ENCODE measurements around the gene MEGF11. TPM values are rescaled to one million over a fixed set of nuclear protein-coding genes. Genes with fewer than 3 reads are reported as not detected.
"Not testable (repeated sequence)": the region's sequence is repeated elsewhere in the genome, so short reads cannot be mapped to it uniquely, and the experiment has no call there.

MEGF11 gene
- total RNA-seq, 2 experiments from 2014 or later, result 3.3 to 6.8 TPM

DNA sequence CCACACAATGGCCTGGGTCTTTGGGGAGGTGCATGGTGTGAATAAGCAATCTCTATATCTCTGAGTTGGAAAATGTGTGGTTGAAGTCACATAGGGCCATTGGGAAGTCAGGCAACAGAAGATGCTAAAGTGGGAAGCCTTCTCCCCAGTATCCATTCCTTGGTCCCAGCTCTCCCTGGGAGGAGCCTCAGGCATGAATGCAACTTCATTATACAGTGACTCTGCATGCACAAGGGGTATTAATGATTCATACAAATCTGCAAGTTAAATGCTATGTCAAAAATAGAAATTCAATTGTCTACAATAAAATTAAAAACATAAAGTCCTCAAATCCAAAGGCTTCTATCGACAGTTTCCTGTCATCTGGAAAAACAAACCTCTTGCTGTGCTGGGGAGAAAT, 275.4 kb downstream of the MEGF11 start:
- H2AFZ ChIP-seq (ENCODE audit: low read length), result no peak overlapping the region
- H3K4me1 ChIP-seq (ENCODE audit: insufficient read depth, low read length, poor library complexity, severe bottlenecking), result peaks cover 24% of the 10 kb centered on the region
- POLR2A ChIA-PET, result no interaction called here
- DNase-seq (ENCODE audit: low spot score), result no peak
- H3K79me2 ChIP-seq (ENCODE audit: insufficient read depth, low read depth, low read length), result no peaks in the 10 kb centered on the region
- TF ChIP-seq EZH2phosphoT487 (IDR thresholded peaks at IDR 0.05; ENCODE audit: borderline replicate concordance, low read depth, low read length), result no peak
- TF ChIP-seq CTCF (conservative IDR thresholded peaks at IDR 0.05; ENCODE audit: low read length), result no peak
- H3K4me3 ChIP-seq (ENCODE audit: low read depth, low read length, poor library complexity, severe bottlenecking), result no peak overlapping the region
- intact Hi-C loops (cut with micrococcal nuclease; ENCODE audit: unreplicated experiment), result no loop called here
- no peaks in the 10 kb centered on the region for H3K9me3 ChIP-seq (ENCODE audit: low read length)
- no peaks in the 10 kb centered on the region for H4K20me1 ChIP-seq (ENCODE audit: insufficient read depth, low read length)
- H3K27ac ChIP-seq (ENCODE audit: low read depth, low read length, poor library complexity, severe bottlenecking), result no peak overlapping the region
- H3K4me2 ChIP-seq (ENCODE audit: low read length), result no peak overlapping the region
- CTCF ChIA-PET (ENCODE audit: unreplicated experiment), result no interaction called here
- H3K36me3 ChIP-seq (ENCODE audit: insufficient read depth, low read length), result no peaks in the 10 kb centered on the region
- H3K9me2 ChIP-seq (ENCODE audit: insufficient read depth, low read length), result no peaks in the 10 kb centered on the region
- BruUV-seq (replicated peaks), result no TSS peak

DNA sequence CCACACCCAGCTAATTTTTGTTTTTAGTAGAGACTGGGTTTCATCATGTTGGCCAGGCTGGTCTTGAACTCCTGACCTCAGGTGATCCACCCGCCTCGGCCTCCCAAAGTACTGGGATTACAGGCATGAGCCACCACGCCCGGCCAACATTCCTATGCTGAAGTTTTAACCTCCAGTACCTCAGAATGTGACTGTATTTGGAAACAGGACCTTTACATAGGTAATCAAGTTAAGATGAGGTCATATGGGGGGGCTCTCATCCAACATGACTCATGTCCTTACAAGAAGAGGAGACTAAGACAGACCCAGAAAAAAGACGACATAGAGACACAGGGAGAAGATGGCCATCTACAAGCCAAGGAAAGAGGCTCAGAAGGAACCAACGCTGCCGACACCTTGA, 277.4 kb downstream of the MEGF11 start:
- H4K20me1 ChIP-seq (ENCODE audit: insufficient read depth, low read length); BruUV-seq (replicated peaks); H3K9me2 ChIP-seq (ENCODE audit: insufficient read depth, low read length); DNase-seq (ENCODE audit: low spot score); H3K27ac ChIP-seq (ENCODE audit: low read depth, low read length, poor library complexity, severe bottlenecking); H3K4me3 ChIP-seq (ENCODE audit: low read depth, low read length, poor library complexity, severe bottlenecking); CTCF ChIA-PET (ENCODE audit: unreplicated experiment); H3K79me2 ChIP-seq (ENCODE audit: insufficient read depth, low read depth, low read length); H2AFZ ChIP-seq (ENCODE audit: low read length); H3K36me3 ChIP-seq (ENCODE audit: insufficient read depth, low read length); H3K4me2 ChIP-seq (ENCODE audit: low read length); H3K9me3 ChIP-seq (ENCODE audit: low read length); POLR2A ChIA-PET; intact Hi-C loops (cut with micrococcal nuclease; ENCODE audit: unreplicated experiment): not testable (repeated sequence)
- peaks cover 14% of the 10 kb centered on the region for H3K4me1 ChIP-seq (ENCODE audit: insufficient read depth, low read length, poor library complexity, severe bottlenecking)

DNA sequence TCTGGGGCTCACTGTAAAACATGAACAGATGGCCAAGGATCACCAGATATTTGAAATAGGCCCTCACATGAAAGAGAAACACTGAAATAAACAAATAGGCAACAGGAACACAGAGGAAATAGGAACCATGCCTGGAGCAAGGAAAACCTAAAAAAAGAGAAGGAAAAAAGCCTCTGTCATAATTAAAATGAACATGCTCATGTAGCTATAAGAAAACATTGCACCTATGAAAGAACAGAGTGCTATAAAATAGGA, 281.9 kb downstream of the MEGF11 start:
- ChIA-PET CTCF (ENCODE audit: unreplicated experiment) (no interaction called here), POLR2A (interaction anchor here (0.5 kb wide), 1 partner anchor 82 kb away, joined by 3 read pairs; no protein-coding TSS in a partner anchor)
- intact Hi-C loops (cut with micrococcal nuclease; ENCODE audit: unreplicated experiment), result no loop called here
- Histone ChIP-seq H3K36me3 (ENCODE audit: insufficient read depth, low read length) (no peaks in the 10 kb centered on the region), H4K20me1 (ENCODE audit: insufficient read depth, low read length) (no peaks in the 10 kb centered on the region), H3K9me2 (ENCODE audit: insufficient read depth, low read length) (no peaks in the 10 kb centered on the region), H3K27ac (ENCODE audit: low read depth, low read length, poor library complexity, severe bottlenecking) (no peak overlapping the region), H3K79me2 (ENCODE audit: insufficient read depth, low read depth, low read length) (no peaks in the 10 kb centered on the region), H3K4me2 (ENCODE audit: low read length) (no peak overlapping the region), H3K4me3 (ENCODE audit: low read depth, low read length, poor library complexity, severe bottlenecking) (no peak overlapping the region), H2AFZ (ENCODE audit: low read length) (no peak overlapping the region), H3K4me1 (ENCODE audit: insufficient read depth, low read length, poor library complexity, severe bottlenecking) (no peaks in the 10 kb centered on the region), H3K9me3 (ENCODE audit: low read length) (no peaks in the 10 kb centered on the region)
- no peak for DNase-seq (ENCODE audit: low spot score)
- no peak for TF ChIP-seq EZH2phosphoT487 (IDR thresholded peaks at IDR 0.05; ENCODE audit: borderline replicate concordance, low read depth, low read length)
- TF ChIP-seq CTCF (conservative IDR thresholded peaks at IDR 0.05; ENCODE audit: low read length), result no peak
- BruUV-seq (replicated peaks), result no TSS peak
